HL-60 (cell line): ENCODE data around the gene SKIC3.

Experiments
- DNase-seq, 2 experiments: peaks; one replicate each; pipeline ENCODE4 v3.0.0-alpha.2; 2010 to 2020; ENCODE audit warnings: low read depth in 1 of 2, low spot score in 1 of 2
- H3K27ac ChIP-seq: fragments of 250-450 bp; sonication (Bioruptor Pico); replicated peaks from 2 replicates; pipeline ENCODE4 v1.5.1; 2020; ENCODE audit warnings: mild to moderate bottlenecking, moderate library complexity
- H3K27me3 ChIP-seq: fragments of 250-450 bp; sonication (Bioruptor Pico); 2 replicates; pipeline ENCODE4 v1.5.1; 2021; ENCODE audit warnings: mild to moderate bottlenecking, moderate library complexity; ENCODE audit not compliant: insufficient read depth, poor library complexity, severe bottlenecking
- H3K4me3 ChIP-seq: replicated peaks from 2 replicates; pipeline ENCODE4 v1.5.1; 2011; ENCODE audit warnings: mild to moderate bottlenecking, control low read depth, low read length; ENCODE audit not compliant: insufficient read depth
- GABPA ChIP-seq: IDR thresholded peaks from 2 replicates; pipeline ENCODE4 v1.6.1; 2012; ENCODE audit warnings: low read depth
- POLR2AphosphoS5 ChIP-seq: IDR thresholded peaks from 2 replicates; pipeline ENCODE4 v1.6.1; 2012; ENCODE audit warnings: low read depth
- REST ChIP-seq: IDR thresholded peaks from 2 replicates; pipeline ENCODE4 v1.6.1; 2012; ENCODE audit warnings: low read depth; ENCODE audit not compliant: insufficient replicate concordance
- SPI1 ChIP-seq: IDR thresholded peaks from 2 replicates; pipeline ENCODE4 v1.6.1; 2012; ENCODE audit warnings: low read depth, mild to moderate bottlenecking, borderline replicate concordance
- TF ChIP-seq, protein P1 (sequence below): IDR thresholded peaks from one replicate; pipeline ENCODE4 v1.5.1; 2011; ENCODE audit warnings: low read length, control low read depth, inconsistent platforms; ENCODE audit not compliant: insufficient read depth

Gene SKIC3

GRCh38 chr5:95562282-95562681, 7.5 kb upstream of the SKIC3 start:
- Histone ChIP-seq H3K27me3 (no peaks in the 10 kb centered on the region), H3K4me3 (no peak overlapping the region), H3K27ac (no peak overlapping the region)
- DNase-seq, result no peak
- TF ChIP-seq, protein P1, sequence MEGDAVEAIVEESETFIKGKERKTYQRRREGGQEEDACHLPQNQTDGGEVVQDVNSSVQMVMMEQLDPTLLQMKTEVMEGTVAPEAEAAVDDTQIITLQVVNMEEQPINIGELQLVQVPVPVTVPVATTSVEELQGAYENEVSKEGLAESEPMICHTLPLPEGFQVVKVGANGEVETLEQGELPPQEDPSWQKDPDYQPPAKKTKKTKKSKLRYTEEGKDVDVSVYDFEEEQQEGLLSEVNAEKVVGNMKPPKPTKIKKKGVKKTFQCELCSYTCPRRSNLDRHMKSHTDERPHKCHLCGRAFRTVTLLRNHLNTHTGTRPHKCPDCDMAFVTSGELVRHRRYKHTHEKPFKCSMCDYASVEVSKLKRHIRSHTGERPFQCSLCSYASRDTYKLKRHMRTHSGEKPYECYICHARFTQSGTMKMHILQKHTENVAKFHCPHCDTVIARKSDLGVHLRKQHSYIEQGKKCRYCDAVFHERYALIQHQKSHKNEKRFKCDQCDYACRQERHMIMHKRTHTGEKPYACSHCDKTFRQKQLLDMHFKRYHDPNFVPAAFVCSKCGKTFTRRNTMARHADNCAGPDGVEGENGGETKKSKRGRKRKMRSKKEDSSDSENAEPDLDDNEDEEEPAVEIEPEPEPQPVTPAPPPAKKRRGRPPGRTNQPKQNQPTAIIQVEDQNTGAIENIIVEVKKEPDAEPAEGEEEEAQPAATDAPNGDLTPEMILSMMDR, result no peak
- TF ChIP-seq GABPA (no peak), REST (no peak), SPI1 (no peak), POLR2AphosphoS5 (no peak)

- no peak overlapping the region for H3K27ac ChIP-seq
- H3K4me3 ChIP-seq, result no peak overlapping the region
- H3K27me3 ChIP-seq, result no peaks in the 10 kb centered on the region
- TF ChIP-seq SPI1 (no peak), GABPA (no peak), REST (no peak), POLR2AphosphoS5 (no peak)
- TF ChIP-seq, protein P1, result no peak
- no peak for DNase-seq
These were observed 3.1 kb upstream of the SKIC3 start for GRCh38 chr5:95557841-95558240.

- DNase-seq, result no peak
- Histone ChIP-seq H3K27ac (peak overlapping the region; percentile 71), H3K27me3 (no peaks in the 10 kb centered on the region), H3K4me3 (peak overlapping the region; percentile 58)
- TF ChIP-seq REST (no peak), POLR2AphosphoS5 (no peak), GABPA (no peak), SPI1 (no peak)
- TF ChIP-seq, protein P1, result no peak
These were observed 776 bp upstream of the SKIC3 start for GRCh38 chr5:95555553-95555952.
